A549 (cell line): ENCODE measurements around the gene PRPSAP1.

Source experiments
- CBX8 ChIP-seq: fragments of 200-600 bp; sonication (generic); IDR thresholded peaks from 2 replicates; pipeline ENCODE4 v1.6.1; 2016
- CEBPB ChIP-seq, 2 experiments: fragments of >200 bp in 1 of 2; sonication (Bioruptor Twin) in 1 of 2; formaldehyde crosslinking in 1 of 2; IDR thresholded peaks; 2 replicates each; pipeline ENCODE4 v1.6.1; 2012 to 2016
- CHD4 ChIP-seq: fragments of 200-600 bp; sonication (generic); IDR thresholded peaks from 2 replicates; pipeline ENCODE4 v1.6.1; 2016; ENCODE audit warnings: antibody characterized with exemption, mild to moderate bottlenecking, borderline replicate concordance
- CTCF ChIP-seq: fragments of >200 bp; sonication (Bioruptor Twin); formaldehyde crosslinking; IDR thresholded peaks from 3 replicates; pipeline ENCODE4 v1.5.1; 2016
- GATA3 ChIP-seq: IDR thresholded peaks from 2 replicates; pipeline ENCODE4 v1.6.1; 2012; ENCODE audit warnings: borderline replicate concordance
- MAFK ChIP-seq: fragments of 450-650 bp; IDR thresholded peaks from 2 replicates; pipeline ENCODE4 v1.6.1; 2014; ENCODE audit not compliant: partially characterized antibody
- POLR2A ChIP-seq: IDR thresholded peaks from 2 replicates; pipeline ENCODE4 v1.6.1; 2012; ENCODE audit warnings: mild to moderate bottlenecking, low read length
- RCOR1 ChIP-seq: fragments of 150-350 bp; IDR thresholded peaks from 2 replicates; pipeline ENCODE4 v1.6.1; 2014; ENCODE audit warnings: antibody characterized with exemption, low read length, low read depth
- USF2 ChIP-seq: fragments of 450-650 bp; IDR thresholded peaks from 2 replicates; pipeline ENCODE4 v1.6.1; 2014; ENCODE audit warnings: antibody characterized with exemption

- TF ChIP-seq CEBPB (IDR thresholded peaks at IDR 0.05) (no peak), CTCF (no peak), RCOR1 (no peak), CBX8 (no peak), POLR2A (no peak), CHD4 (no peak), USF2 (no peak), GATA3 (no peak), MAFK (no peak)
These were observed 30.0 kb upstream of the PRPSAP1 start for GRCh38 chr17:76383546-76384221.
